ENCODE measurements around the gene ATAD3B.
A peak's percentile ranks its signal among the peaks of the same experiment; 100 is the strongest.
"Not testable (repeated sequence)": the region's sequence is repeated elsewhere in the genome, so short reads cannot be mapped to it uniquely, and the experiment has no call there.

The ATAD3B gene, protein sequence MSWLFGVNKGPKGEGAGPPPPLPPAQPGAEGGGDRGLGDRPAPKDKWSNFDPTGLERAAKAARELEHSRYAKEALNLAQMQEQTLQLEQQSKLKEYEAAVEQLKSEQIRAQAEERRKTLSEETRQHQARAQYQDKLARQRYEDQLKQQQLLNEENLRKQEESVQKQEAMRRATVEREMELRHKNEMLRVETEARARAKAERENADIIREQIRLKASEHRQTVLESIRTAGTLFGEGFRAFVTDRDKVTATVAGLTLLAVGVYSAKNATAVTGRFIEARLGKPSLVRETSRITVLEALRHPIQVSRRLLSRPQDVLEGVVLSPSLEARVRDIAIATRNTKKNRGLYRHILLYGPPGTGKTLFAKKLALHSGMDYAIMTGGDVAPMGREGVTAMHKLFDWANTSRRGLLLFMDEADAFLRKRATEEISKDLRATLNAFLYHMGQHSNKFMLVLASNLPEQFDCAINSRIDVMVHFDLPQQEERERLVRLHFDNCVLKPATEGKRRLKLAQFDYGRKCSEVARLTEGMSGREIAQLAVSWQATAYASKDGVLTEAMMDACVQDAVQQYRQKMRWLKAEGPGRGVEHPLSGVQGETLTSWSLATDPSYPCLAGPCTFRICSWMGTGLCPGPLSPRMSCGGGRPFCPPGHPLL

DNA sequence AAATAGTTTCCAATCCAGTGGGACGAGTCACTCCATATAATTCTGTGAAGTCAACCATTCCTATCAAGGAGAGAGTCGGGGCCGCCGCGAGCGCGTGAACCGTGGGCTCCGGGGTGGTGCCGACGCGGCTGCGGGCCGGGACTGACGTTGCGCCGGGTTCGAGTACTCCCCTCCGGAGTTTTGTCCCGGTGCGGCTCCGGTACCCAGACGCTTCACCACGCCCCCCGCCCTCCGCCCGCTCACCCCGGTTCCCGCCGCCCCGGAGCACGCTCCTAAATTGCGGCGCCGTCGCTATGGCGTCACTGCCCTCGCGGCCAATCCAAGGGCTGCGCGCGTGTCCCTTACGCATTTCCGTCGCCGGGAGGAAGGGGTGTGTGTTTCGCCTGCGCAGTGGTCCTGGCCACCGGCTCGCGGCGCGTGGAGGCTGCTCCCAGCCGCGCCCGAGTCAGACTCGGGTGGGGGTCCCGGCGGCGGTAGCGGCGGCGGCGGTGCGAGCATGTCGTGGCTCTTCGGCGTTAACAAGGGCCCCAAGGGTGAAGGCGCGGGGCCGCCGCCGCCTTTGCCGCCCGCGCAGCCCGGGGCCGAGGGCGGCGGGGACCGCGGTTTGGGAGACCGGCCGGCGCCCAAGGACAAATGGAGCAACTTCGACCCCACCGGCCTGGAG, at the start of gene ATAD3B:
Gene ATAD3B (plus strand): TSS at position 377 of the 664 bp plus-strand sequence. CDS start 120 bp downstream, at position 497.
- peak; percentile 91 to 92 for DNase-seq

DNA sequence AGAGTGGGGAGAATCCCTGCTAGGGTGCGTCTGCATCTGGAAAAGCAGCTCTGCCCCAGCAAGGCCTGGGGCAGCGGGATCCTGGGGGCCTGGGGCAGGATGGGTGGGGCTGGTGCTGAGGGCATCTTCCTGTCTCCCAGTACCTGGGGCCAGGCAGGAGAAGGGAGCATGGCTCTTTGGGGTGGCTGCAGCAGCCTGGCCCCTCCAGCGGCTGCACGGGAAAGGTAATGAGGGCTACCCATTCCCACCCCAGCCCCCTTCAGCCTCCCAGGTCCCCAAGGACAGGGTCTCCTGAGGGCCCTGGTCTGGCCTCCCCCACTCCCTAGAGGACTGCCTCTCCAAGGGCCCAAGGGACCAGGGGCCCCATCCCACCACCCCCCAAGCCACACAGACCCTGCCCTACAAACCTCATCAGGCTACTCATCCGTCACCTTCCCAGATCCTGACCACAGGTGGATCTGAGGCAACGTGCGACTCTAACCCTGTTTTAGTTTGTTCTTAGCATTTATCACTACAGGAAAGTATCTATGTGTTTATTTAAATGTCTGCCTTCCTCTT, 49.6 kb upstream of the ATAD3B start:
- DNase-seq = no peak

DNA sequence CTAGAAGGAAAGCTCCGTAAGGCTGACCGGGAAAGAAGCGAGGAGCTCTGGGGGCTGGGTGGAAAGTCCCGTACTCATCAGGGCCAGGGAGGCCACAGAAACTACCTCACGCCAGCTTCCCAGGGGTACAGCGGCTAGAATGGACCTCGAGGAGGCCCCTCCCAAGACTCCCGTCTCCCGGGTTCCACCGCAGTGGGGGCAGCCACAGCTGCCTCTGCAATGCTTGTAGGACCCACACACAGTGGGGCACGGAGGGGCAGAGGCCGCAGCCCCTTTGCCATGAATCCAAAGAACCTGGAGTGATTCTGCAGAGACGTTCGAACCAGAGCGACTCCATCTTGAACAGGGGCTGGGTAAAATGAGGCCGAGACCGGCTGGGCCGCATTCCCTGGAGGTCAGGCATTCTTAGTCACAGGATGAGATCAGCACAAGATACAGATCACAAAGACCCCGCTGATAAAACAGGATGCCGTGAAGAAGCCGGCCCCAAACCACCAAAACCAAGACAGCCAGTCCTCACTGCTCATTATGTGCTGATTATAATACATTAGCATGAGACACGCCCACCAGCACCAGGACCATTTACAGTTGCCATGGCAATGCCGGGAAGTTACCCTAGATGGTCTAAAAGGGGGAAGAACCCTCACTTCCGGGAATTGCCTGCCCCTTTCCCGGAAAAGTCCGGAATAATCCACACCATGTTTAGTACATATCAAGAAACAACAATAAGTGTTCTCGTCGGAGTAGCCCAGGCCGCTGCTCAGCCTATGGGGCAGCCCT, 48.9 kb upstream of the ATAD3B start:
- DNase-seq = no peak

DNA sequence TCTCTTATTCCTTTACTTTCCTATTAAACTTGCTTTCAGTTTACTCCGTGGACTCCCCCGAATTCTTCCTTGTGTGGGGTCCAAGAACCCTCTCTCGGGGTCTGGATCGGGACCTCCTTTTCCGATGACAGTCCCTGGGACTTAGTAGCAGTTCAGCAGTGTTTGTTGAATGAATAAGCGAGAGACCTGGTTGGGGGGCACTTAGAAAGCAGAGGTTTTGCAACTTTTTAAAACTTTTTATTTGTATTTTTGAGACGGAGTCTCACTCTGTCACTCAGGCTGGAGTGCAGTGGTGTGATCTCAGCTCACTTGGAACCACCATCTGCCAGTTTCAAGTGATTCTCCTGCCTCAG, 48.3 kb upstream of the ATAD3B start:
- DNase-seq = no peak

DNA sequence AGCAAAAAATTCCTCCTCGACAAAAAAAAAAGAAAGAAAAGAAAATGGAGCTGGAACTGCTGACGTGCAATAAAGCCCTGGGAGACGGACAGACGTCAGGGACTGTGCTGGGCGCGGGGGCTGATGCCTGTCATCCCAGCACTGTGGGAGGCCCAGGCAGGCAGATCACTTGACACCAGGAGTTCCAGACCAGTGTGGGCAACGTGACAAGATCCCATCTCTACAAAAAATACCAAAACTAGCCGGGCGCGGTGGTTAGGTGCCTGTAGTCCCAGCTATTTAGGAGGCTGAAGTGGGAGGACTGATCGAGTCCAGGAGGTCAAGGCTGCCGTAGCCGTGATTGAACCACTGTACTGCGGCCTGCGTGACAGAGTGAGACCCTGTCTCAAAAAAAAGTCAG, 46.9 kb upstream of the ATAD3B start:
- no peak for DNase-seq

DNA sequence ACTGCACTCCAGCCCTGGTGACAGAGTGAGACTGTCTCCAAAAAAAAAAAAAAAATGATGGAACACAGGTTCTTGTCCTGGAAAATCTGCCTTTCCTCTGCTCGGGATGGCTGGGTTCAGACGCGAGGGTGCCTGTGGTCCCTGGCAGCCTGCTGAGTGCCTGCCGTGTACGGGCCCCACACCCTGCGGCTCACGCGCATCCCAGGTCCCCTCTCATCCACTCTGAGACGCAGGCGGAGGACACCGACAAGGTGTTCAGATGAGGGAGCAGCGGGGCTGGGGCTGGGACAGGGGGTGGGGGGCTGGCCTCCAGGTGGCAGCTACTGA, 46.2 kb upstream of the ATAD3B start:
- DNase-seq = no peak

DNA sequence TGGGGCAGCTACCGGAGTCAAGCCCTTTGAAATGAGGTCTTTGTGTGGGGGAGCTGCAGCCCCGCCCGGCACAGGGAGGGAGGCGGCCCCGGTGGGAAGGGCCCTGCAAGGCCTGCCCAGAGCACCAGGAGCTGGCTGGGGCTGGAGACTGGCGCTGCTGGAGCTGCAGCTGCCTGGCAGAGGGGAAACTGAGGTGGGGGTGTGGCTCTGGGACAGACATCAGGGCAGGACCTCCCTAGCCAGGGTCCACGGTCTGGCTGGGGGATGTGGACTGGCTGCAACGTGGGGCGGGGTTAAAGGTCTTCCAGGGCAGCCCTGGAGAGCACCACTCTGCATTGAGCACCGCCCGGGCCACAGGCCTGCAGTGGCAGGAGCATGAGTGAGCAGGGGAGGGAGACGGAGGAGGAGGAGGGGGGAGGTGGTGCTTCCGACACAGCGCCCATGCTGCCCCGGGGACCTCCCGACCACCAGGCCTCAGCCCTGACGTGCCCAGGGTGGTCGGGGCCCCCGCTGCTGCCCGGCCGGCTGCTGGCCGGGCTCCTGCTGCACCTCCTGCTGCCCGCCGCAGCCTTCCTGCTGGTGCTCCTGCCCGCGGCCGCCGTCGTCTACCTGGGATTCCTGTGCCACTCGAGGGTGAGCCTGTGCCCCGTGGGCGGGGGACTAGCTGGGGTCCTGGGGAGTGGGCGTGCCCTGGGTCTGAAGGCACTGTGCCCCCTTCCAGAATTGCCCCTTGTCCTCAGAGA, 45.6 kb upstream of the ATAD3B start:
- DNase-seq = no peak

DNA sequence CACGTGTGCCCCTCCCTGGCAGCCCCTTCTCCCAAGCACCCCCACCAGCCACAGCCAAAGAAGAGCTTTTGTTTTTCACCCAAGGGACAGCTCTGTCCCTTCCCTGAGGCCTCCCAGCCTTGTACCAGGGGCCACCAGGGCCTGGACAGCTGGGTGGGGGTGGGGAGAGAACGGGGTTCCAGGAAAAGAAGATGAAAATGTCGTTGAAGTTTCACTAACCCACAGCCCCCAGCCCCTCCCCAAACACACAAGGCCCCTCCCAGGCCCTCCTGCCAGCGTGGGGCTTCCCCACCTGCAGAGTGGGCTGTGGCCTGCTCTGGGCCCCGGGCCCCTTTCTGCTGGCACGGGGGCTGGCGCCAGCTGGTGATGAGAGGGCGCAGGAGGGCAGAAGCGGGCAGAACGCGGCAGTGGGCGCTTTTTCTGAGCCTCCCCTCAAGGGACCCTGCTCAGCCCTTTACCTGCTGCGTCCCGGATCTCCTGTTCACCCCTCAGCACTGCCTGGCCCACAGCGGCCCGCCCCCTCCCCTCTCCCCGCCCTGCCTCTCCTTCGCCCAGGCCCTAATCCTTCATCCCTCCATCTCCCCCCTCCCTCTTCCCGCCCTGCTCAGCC, 45.0 kb upstream of the ATAD3B start:
- no peak for DNase-seq

DNA sequence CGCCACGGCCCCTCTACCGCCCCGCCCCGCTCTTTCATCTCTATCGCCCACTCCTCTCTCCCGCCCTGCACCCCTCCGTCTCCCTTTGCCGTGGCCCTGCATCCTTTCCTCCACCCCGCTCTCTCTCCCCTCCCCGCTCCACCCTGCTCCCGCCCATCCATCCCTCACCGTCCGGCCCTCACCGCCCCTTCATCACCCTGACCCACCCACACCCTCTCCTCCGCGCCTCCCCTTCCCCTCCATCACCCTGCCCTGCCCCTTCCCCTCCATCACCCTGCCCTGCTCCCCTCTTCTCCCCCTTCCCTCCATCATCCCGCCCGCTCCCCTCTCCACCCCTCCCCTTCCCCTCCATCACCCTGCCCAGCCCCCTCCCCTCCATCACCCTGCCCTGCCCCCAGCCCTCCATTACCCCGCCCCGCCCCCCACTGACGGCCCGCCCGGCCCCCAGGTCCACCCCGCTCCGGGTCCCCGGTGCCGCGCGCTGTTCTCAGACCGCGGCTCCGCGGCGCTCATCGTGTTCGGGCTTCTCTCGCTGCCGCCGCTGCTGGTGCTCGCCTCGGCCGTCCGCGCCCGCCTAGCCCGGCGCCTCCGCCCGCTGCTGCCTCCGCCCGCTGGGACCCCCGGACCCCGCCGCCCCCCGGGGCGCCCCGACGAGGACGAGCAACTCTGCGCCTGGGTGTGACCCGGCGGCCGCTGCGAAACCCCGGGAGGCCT, 44.3 kb upstream of the ATAD3B start:
- DNase-seq = no peak

DNA sequence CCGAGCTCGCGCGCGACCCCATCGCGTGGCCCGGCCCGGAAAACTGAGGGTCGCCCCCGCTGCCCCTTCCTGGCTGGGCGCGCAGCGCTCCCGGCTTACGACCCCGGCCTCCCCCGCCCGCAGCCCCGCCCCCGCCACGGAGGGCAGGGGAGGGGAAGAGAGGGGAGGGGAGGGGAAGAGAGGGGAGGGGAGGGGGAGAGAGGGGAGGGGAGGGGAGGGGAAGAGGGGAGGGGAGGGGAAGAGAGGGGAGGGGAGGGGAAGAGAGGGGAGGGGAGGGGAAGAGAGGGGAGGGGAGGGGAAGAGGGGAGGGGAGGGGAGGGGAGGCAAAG, 43.8 kb upstream of the ATAD3B start:
- DNase-seq = no peak

DNA sequence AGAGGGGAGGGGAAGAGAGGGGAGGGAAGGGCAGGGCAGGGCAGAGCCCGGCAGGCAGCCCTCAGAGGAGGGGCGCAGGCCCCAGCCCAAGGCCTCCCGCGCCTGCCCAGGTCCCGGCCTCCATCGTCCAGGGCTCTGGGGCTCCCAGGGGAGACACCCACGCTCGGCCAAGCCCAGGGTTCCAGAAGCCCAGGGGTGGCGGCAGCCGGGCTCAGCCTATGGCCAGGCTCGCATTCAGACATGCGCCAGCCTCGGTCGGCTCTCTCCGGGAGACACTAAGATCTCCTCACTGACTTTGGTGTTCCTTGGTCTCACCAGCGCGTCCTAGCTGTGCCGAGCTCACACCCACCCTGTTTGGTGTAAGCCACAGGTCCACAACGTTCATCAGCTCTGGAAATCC, 43.4 kb upstream of the ATAD3B start:
- no peak for DNase-seq

DNA sequence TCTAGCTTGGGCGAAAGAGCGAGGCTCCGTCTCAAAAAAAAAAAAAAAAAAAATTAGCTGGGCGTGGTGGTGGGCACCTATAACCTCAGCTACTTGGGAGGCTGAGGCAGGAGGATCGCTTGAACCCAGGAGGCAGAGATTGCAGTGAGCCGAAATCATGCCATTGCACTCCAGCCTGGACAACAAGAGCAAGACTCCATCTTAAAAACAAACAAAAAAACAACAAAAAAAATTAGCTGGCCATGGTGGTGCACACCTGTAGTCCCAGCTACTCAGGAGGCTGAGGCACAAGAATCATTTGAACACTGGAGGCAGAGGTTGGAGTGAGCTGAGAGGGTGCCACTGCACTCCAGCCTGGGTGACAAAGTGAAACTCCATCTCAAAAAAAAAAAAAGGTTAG, 42.6 kb upstream of the ATAD3B start:
- DNase-seq = not testable (repeated sequence)

DNA sequence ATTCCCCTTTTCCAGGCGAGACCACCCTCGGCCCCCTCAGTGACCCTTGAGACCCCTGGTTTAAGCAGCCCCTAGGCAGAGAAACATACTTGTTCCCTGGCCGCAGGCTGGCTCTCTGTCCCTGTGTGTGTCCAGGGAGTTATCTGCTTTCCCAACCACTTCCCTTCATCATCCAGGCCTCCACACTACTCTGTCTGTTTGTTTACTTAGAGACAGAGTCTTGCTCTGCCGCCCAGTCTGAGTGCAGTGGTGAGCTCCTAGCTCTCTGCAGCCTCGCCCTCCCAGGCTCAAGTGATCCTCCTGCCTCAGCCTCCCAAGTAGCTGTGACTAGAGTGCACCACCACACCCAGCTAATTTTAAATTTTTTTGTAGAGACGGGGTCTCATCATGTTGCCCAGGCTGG, 41.9 kb upstream of the ATAD3B start:
- no peak for DNase-seq

DNA sequence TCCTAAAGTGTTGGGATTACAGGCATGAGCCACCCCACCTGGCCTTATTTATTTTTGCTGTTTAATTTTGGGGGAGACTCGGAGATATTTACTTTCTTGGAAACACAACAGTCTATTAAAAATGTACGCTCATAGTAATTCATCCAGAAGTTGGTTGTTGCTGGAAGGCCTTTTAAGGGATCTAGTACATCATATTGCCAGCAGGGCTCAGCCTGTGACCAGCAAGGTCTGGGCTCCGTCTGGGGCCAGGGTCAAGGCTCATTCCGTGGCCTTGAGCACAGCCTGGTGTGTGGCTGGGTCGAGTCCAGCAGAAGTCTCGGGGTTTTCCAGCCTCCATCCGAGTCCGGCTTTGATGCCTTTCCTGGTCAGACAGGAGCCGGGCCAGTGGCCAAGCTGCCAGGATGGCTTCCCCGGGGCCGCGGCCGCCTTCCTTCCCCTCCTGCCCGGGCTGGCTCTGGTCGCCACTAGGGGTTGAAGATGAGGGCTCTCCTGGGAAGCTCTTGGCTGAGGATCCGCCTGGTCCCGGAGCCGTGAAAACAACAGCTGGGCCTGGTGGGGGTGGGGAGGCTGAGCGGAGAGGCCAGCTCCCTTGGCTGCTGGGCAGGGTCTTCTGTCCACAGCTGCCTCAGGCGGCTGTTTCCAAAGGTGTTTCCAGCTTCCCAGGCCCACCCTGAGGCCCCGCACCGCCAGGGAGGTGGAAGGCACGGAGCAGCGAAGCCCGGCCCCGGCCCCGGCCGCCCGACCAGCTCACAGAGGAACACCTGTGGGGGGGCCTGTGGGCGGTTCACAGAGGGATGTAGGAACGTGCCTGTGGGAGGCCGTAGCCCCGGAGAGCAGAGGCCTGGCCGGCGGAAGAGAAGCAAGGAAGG, 41.2 kb upstream of the ATAD3B start:
- DNase-seq = no peak

DNA sequence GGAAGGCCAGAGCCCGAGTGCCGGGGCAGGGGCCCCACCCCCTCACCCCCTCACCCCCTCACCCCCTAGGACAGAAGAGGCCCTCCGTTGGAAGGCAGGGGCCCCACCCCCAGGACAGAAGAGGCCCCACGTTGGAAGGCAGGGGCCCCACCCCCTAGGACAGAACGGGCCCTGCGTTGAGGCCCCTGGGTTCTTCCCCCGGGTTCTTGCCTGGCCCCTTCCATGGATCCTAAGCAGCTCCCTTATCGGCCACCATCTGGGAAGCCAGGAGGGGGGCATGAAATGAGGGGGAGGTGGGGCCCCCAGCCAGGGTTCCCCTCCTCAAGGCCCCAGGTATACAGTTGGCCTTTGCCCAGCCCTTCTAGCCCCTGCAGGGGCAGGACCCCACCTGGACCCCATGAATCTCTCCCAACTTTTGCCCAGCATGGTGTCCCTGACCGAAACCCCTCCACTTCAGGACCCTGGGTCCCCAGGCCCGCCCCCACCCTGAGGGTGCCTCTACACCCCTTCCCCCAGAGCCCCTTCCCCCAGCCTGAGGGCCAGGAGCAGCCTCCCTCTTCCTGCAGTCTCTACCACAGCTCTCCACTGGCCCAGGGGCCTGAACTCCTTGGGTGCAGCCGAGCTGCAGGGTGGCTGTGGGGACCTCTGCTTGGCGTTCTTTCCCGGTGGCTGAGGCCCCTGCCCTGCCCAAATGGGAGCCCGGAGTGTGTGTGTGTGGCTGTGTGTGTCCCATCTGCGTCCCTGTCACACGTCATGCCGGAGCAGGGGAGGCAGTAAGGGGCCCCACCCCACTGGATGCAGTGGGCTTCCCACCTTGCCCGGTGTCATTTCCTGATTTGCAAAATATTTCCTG, 40.3 kb upstream of the ATAD3B start:
- DNase-seq = no peak

DNA sequence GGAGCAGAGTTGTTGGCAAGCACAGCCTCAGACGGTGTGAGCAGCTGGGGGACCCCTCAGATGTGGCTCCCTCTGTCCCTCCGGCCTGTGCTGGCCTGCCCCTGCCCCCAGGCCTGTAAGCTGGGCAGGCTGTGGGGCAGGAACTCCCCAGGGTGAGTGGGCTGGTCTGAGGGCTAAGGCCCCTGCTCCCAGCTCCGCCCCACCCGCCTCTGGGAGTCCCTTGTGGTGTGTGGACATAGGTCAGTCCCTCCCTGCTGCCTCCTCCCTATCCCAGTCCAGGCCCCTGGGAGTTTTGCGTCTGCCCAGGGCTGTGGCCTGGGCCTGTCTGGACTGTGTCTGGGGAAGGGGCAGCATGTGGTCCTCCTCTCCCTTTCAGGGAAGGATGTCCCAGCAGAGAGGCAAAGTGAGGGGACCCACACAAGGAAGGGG, 39.7 kb upstream of the ATAD3B start:
- no peak for DNase-seq

DNA sequence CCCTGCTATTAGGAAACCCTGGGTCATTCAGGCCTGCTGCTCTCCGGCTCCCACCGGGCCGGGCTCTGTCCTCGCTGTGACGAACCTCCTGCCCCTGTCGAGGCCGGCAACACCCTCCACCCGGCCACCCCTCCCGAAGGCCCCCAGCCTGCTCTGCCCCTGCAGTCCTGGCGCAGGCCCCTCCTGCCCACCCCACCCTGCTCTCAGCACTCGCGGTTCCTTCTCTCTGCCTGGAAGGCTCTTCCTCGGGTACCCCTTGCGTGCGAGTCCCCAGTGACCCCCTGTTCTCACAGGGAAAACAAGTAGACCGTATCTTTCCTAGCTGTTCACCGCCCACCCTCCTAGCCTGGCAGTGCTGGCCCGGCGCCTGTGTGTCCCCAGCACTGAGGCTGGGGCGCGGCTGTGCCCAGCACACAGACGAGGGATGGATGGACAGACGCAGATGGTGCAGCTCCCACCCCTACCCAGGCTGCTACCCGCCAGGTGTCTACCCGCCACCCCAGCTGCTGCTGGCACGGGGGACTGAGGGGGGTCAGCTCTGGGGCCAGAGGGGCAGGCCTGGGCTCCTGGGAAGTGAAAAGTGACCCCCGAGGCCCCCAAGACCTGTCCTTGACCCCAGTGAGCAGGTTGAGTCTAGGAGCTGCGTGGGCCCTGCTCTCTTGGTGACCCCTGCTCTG, 39.2 kb upstream of the ATAD3B start:
- DNase-seq = no peak

DNA sequence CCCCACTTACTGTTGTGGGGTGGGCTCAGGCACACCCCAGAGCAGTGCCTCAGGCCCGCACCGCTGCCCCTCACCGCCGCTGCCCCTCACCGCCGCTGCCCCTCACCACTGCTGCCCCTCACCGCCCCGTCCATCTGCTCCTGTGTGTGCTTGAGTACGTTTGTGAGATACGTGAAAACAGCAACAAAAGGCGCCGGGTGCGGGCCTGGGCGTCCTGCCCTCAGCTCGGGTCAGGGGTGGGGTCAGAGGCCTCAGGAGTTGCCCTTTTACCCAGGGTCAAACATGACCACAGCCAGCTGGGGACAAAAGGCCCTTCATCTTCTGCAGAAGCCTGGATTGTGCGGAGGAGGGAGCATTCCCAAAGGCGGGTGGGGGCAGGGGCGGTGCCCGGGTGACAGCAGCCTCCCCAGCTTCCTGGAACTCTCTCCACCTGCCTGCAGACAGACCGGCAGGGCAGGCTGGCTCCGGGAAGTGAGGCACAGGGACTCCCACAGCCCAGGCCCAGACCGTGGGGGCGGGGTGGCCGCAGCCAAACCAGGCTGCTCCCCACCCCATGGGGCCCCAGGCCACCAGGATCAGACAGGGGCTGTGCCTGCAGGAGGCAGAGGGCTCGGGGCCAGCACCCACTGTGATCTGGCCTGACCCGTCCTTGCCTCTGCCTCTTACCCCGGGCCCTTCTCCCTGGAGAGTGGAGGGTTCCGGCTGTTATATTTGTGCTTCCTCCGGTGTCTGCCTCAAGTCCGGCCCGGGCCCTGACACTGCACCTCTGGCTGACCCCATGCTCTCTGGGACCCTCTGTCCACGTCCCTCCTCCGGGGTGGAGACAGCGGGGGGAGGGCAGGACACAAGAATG, 38.4 kb upstream of the ATAD3B start:
- DNase-seq = no peak

Measured in CD4-positive, alpha-beta T cell treated with Interleukin-4 for 1 hour (primary cell).